ENCODE results near the gene MROH7. TPM values are rescaled to one million over a fixed set of nuclear protein-coding genes. Genes with fewer than 3 reads are reported as not detected.

The MROH7 gene
- total RNA-seq, 1 donor from 2014 or later = not detected

GRCh38 chr1:54696262-54696661 lies 54.7 kb downstream of the MROH7 start:
- no peak for DNase-seq (ENCODE audit: low read depth, low spot score)

GRCh38 chr1:54697896-54698295 lies 56.3 kb downstream of the MROH7 start:
- DNase-seq (ENCODE audit: low read depth, low spot score) = no peak

GRCh38 chr1:54698346-54698745 lies 56.8 kb downstream of the MROH7 start:
- no peak for DNase-seq (ENCODE audit: low read depth, low spot score)

- DNase-seq (ENCODE audit: low read depth, low spot score) = no peak
Observed at GRCh38 chr1:54699936-54700525, 58.4 kb downstream of the MROH7 start.

GRCh38 chr1:54701066-54701465 lies 59.5 kb downstream of the MROH7 start:
- no peak for DNase-seq (ENCODE audit: low read depth, low spot score)

GRCh38 chr1:54701996-54702395 lies 60.4 kb downstream of the MROH7 start:
- DNase-seq (ENCODE audit: low read depth, low spot score) = no peak

GRCh38 chr1:54703471-54703870 lies 61.9 kb downstream of the MROH7 start:
- no peak for DNase-seq (ENCODE audit: low read depth, low spot score)

GRCh38 chr1:54705153-54705552 lies 63.6 kb downstream of the MROH7 start:
- DNase-seq (ENCODE audit: low read depth, low spot score) = no peak

GRCh38 chr1:54706419-54706818 lies 64.8 kb downstream of the MROH7 start:
- no peak for DNase-seq (ENCODE audit: low read depth, low spot score)

GRCh38 chr1:54708385-54708784 lies 66.8 kb downstream of the MROH7 start:
- no peak for DNase-seq (ENCODE audit: low read depth, low spot score)

GRCh38 chr1:54709547-54710292 lies 68.1 kb downstream of the MROH7 start:
- no peak for DNase-seq (ENCODE audit: low read depth, low spot score)

- no peak for DNase-seq (ENCODE audit: low read depth, low spot score)
Observed at GRCh38 chr1:54710434-54710833, 68.8 kb downstream of the MROH7 start.

GRCh38 chr1:54710841-54711240 lies 69.3 kb downstream of the MROH7 start:
- DNase-seq (ENCODE audit: low read depth, low spot score) = no peak

- no peak for DNase-seq (ENCODE audit: low read depth, low spot score)
Observed at GRCh38 chr1:54711536-54711935, 70.0 kb downstream of the MROH7 start.

- no peak for DNase-seq (ENCODE audit: low read depth, low spot score)
Observed at GRCh38 chr1:54714881-54715492, 73.4 kb downstream of the MROH7 start.

- DNase-seq (ENCODE audit: low read depth, low spot score) = peak; percentile 24
Observed at GRCh38 chr1:54715493-54716298, 74.1 kb downstream of the MROH7 start, which contains the start of gene TTC4. Gene TTC4, plus strand, starts transcription at chr1:54715861. Its CDS starts 48 bp downstream, at chr1:54715909.

GRCh38 chr1:54716299-54717047 lies 74.9 kb downstream of the MROH7 start:
- DNase-seq (ENCODE audit: low read depth, low spot score) = no peak

GRCh38 chr1:54721719-54722118 lies 80.1 kb downstream of the MROH7 start:
- DNase-seq (ENCODE audit: low read depth, low spot score) = no peak

GRCh38 chr1:54723985-54724384 lies 82.4 kb downstream of the MROH7 start:
- DNase-seq (ENCODE audit: low read depth, low spot score) = no peak

GRCh38 chr1:54724771-54725170 lies 83.2 kb downstream of the MROH7 start:
- DNase-seq (ENCODE audit: low read depth, low spot score) = no peak

GRCh38 chr1:54728027-54728426 lies 86.4 kb downstream of the MROH7 start:
- no peak for DNase-seq (ENCODE audit: low read depth, low spot score)

Data from pulmonary artery endothelial cell (primary cell).